Transverse colon (tissue), 4 donors: Measurements from ENCODE around the gene STK32B. TPM values are rescaled to one million over a fixed set of nuclear protein-coding genes. Genes with fewer than 3 reads are reported as not detected.

Experiments
- DNase-seq: peaks from one replicate; pipeline ENCODE4 v3.0.0-alpha.2; 2019
- H3K27ac ChIP-seq, 4 donors: fragments of 200-600 bp; sonication (generic); 2 replicates each; pipeline ENCODE4 v1.5.1; 2016 to 2018; ENCODE audit warnings: inconsistent platforms in 4 of 4
- H3K27me3 ChIP-seq: fragments of 200-600 bp; sonication (generic); 2 replicates; pipeline ENCODE4 v1.5.1; 2017; ENCODE audit warnings: inconsistent platforms
- H3K36me3 ChIP-seq, 4 donors: fragments of 200-600 bp; sonication (generic); 2 replicates each; pipeline ENCODE4 v1.5.1; 2017 to 2019; ENCODE audit warnings: inconsistent platforms in 4 of 4
- H3K4me1 ChIP-seq, 4 donors: fragments of 200-600 bp; sonication (generic); 2 replicates each; pipeline ENCODE4 v1.5.1; 2017 to 2020; ENCODE audit warnings: inconsistent platforms in 4 of 4
- H3K4me3 ChIP-seq, 4 donors: fragments of 200-600 bp; sonication (generic); 1 replicate in 1 of 4; 2 replicates in 3 of 4; pipeline versions ENCODE4 v1.5.1 to v1.6.1; 2017 to 2019; ENCODE audit warnings: inconsistent platforms in 4 of 4
- H3K9me3 ChIP-seq, 2 donors: fragments of 200-600 bp; sonication (generic); 2 replicates each; pipeline ENCODE4 v1.5.1; 2017 to 2019; ENCODE audit warnings: inconsistent platforms in 2 of 2
- CTCF ChIP-seq, 5 experiments: fragments of 200-600 bp in 3 of 5; fragments of 450-650 bp in 2 of 5; sonication (generic) in 3 of 5; IDR thresholded peaks; 1 replicate in 2 of 5; 2 replicates in 3 of 5; pipeline ENCODE4 v1.5.1; 2016 to 2017; ENCODE audit warnings: antibody characterized with exemption in 5 of 5, inconsistent platforms in 3 of 5, mild to moderate bottlenecking in 2 of 5, moderate library complexity in 1 of 5
- EP300 ChIP-seq: sonication (generic); formaldehyde crosslinking; IDR thresholded peaks from one replicate; pipeline ENCODE4 v1.6.1; 2017; ENCODE audit warnings: antibody characterized with exemption, low read depth
- POLR2A ChIP-seq: fragments of 450-650 bp; IDR thresholded peaks from one replicate; pipeline ENCODE4 v1.6.1; 2016; ENCODE audit warnings: antibody characterized with exemption, mild to moderate bottlenecking, moderate library complexity
- POLR2AphosphoS5 ChIP-seq, 3 donors: sonication (generic); formaldehyde crosslinking; IDR thresholded peaks; one replicate each; pipeline ENCODE4 v1.6.1; 2016; ENCODE audit warnings: antibody characterized with exemption in 3 of 3
- WGBS, 2 donors: methylation state at CpG; one replicate each; pipeline ENCODE4 v1.1.5; 2018; ENCODE audit warnings: low coverage in 1 of 2; 5-methylcytosine and 5-hydroxymethylcytosine counted together
- in situ Hi-C, 4 donors: fragments of 200-750 bp; cut with MboI; loops; one replicate each; pipeline versions ENCODE4 v1.15.0 to v1.15.1; 2017; ENCODE audit warnings: low sequenced_read_pairs in 3 of 4, low pct_ligation_motif_present in 1 of 4, low pct_unique_long_range_greater_than_20kb in 1 of 4
- intact Hi-C: fragments of 100-400 bp; cut with DNase I; formaldehyde crosslinking; loops from one replicate; pipeline ENCODE4 v1.15.1; 2023; ENCODE audit warnings: low total_unique reads
- total RNA-seq, 4 donors: library from RNA; depleted of rRNA; stranded (reverse); fragments of >200 nt; gene quantifications; one replicate each; pipeline ENCODE4 v1.1.0, GENCODE V29; 2016

Gene STK32B
- total RNA-seq, 4 donors from 2014 or later: 0.37 to 1.1 (median 0.64) TPM

DNA sequence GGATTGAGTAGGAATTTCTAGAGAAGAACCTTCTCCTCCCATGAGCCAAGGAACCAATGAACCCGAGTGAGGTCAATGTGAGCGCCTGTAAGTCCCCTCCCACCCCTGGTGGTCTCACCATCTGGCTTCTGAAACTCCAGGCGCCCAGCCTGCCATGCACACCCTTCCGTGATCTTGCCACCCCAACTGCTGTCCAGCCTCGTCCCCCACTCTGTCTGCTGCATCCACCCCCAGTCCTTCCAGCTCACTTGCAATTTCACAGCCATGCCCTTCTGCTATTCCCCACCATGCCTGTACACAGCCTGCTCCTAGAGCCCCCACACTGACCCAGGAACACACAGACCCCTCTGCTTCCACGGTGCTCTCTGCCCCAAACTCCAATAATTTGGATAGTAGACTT, 323.7 kb downstream of the STK32B start:
- intact Hi-C loops: no loop called here
- no peak for DNase-seq

GRCh38 chr4:5376015-5376414, 324.7 kb downstream of the STK32B start:
- H3K27me3 ChIP-seq: no peaks in the 10 kb centered on the region
- in situ Hi-C loops: no loop called here
- intact Hi-C loops: no loop called here
- DNase-seq: no peak
- 55 to 62% methylated on average over 4 to 5 of the region's 5 CpGs for WGBS, 2 donors
- H3K27ac ChIP-seq: no peak overlapping the region
- no peaks in the 10 kb centered on the region for H3K4me1 ChIP-seq
- H3K4me3 ChIP-seq: no peak overlapping the region
- no peak for TF ChIP-seq POLR2A
- no peak for TF ChIP-seq CTCF (IDR thresholded peaks at IDR 0.05)
- no peak for TF ChIP-seq POLR2AphosphoS5 (IDR thresholded peaks at IDR 0.05)
- no peak for TF ChIP-seq EP300
- no peaks in the 10 kb centered on the region for H3K36me3 ChIP-seq
- no peaks in the 10 kb centered on the region for H3K9me3 ChIP-seq

More for the DNA sequence above, 323.7 kb downstream of the STK32B start:
- H3K27ac ChIP-seq: no peak overlapping the region
- TF ChIP-seq CTCF (IDR thresholded peaks at IDR 0.05) (no peak), POLR2AphosphoS5 (IDR thresholded peaks at IDR 0.05) (no peak), EP300 (no peak), POLR2A (no peak)
- H3K4me1 ChIP-seq: no peaks in the 10 kb centered on the region
- H3K4me3 ChIP-seq: no peak overlapping the region
- in situ Hi-C loops: no loop called here
- no peaks in the 10 kb centered on the region for H3K9me3 ChIP-seq
- 87% methylated on average over 3 to 6 of the region's 6 CpGs for WGBS, 2 donors
- no peaks in the 10 kb centered on the region for H3K36me3 ChIP-seq
- H3K27me3 ChIP-seq: no peaks in the 10 kb centered on the region

- TF ChIP-seq EP300 (no peak), POLR2A (no peak), POLR2AphosphoS5 (IDR thresholded peaks at IDR 0.05) (no peak), CTCF (IDR thresholded peaks at IDR 0.05) (no peak)
- Histone ChIP-seq H3K9me3 (no peaks in the 10 kb centered on the region), H3K36me3 (no peaks in the 10 kb centered on the region), H3K27ac (no peak overlapping the region), H3K27me3 (no peaks in the 10 kb centered on the region), H3K4me1 (no peaks in the 10 kb centered on the region), H3K4me3 (no peak overlapping the region)
- no peak for DNase-seq
- in situ Hi-C loops (no loop called here), intact Hi-C loops (loop anchor here (2.0 kb wide), 1 partner anchor 51 kb away; no protein-coding TSS in a partner anchor)
- WGBS, 2 donors: 80% methylated on average over 7 to 8 of the region's 8 CpGs
Observed at GRCh38 chr4:5378002-5378401, 326.7 kb downstream of the STK32B start.

DNA sequence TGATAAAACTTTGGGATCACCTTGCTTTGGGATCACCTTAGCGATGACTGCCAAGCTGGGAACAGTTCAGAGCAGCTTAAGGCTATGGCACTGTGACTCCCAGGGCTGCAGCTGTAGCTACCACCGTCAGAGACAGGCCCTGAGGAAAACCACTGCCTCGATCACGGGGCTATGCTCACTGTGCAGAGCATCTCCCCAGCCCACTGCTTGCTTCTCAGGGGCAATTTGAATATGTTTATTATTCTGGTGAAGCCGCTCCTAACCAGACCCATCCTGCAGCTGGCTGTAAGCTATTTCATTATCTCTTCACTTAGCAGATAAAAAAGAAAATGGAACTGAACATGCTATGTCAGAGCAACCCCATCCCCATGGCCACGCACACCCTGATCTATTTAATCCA, 328.6 kb downstream of the STK32B start:
- H3K36me3 ChIP-seq: no peaks in the 10 kb centered on the region
- no peak for TF ChIP-seq POLR2A
- no peak for TF ChIP-seq CTCF (IDR thresholded peaks at IDR 0.05)
- no peak for TF ChIP-seq EP300
- no peak for TF ChIP-seq POLR2AphosphoS5 (IDR thresholded peaks at IDR 0.05)
- H3K9me3 ChIP-seq: no peaks in the 10 kb centered on the region
- peaks cover 0 to 3% (median 1%) of the 10 kb centered on the region in 4 donors for H3K4me1 ChIP-seq
- in situ Hi-C loops: no loop called here
- H3K27me3 ChIP-seq: no peaks in the 10 kb centered on the region
- H3K4me3 ChIP-seq: no peak overlapping the region
- 82 to 94% methylated on average over 2 to 6 of the region's 6 CpGs for WGBS, 2 donors
- no peak for DNase-seq
- intact Hi-C loops: loop anchor here (2.0 kb wide), 1 partner anchor 49 kb away; no protein-coding TSS in a partner anchor
- no peak overlapping the region for H3K27ac ChIP-seq
